ENCODE results near the gene MYOZ2.

DNA sequence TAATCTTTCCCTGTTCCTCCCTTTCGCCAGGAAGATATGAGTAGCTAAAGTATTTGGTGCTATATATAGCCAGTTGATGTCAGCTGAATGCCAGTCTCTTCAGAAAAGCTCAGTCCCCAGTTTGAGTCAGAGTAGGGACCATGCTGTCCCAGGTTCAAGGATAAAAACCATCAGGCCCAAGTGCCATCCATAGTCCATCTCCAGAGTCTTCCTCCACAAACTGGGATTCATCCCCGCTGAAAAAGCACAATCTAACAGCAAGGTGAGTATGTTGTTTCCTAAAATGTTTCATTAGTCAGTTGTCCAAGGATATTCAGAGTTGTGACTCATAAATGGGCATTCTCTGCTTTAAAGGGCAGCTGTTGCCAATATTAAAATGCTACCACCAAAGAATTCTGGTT is at the start of gene MYOZ2:
- TF ChIP-seq, protein P1, sequence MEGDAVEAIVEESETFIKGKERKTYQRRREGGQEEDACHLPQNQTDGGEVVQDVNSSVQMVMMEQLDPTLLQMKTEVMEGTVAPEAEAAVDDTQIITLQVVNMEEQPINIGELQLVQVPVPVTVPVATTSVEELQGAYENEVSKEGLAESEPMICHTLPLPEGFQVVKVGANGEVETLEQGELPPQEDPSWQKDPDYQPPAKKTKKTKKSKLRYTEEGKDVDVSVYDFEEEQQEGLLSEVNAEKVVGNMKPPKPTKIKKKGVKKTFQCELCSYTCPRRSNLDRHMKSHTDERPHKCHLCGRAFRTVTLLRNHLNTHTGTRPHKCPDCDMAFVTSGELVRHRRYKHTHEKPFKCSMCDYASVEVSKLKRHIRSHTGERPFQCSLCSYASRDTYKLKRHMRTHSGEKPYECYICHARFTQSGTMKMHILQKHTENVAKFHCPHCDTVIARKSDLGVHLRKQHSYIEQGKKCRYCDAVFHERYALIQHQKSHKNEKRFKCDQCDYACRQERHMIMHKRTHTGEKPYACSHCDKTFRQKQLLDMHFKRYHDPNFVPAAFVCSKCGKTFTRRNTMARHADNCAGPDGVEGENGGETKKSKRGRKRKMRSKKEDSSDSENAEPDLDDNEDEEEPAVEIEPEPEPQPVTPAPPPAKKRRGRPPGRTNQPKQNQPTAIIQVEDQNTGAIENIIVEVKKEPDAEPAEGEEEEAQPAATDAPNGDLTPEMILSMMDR (IDR thresholded peaks at IDR 0.05; ENCODE audit: borderline replicate concordance, extremely low read depth, low read length, poor library complexity, severe bottlenecking) = no peak
- no peak for TF ChIP-seq EZH2 (IDR thresholded peaks at IDR 0.05; ENCODE audit: borderline replicate concordance, low read depth, low read length, severe bottlenecking)

Measured in DND-41 (cell line).